Right renal pelvis (tissue), 4 donors: ENCODE results near the gene GIT1. TPM values are rescaled to one million over a fixed set of nuclear protein-coding genes. Genes with fewer than 3 reads are reported as not detected.

Experiments
- DNase-seq, 4 donors: peaks; one replicate each; pipeline ENCODE4 v3.0.0-alpha.2; 2013; ENCODE audit warnings: low read depth in 4 of 4, low spot score in 3 of 4, missing footprints in 1 of 4
- polyA plus RNA-seq, 4 donors: library from polyadenylated mRNA; unstranded; fragments of 120-200 nt; gene quantifications; one replicate each; pipeline ENCODE4 v1.2.1, GENCODE V29; 2013; ENCODE audit not compliant: insufficient read length in 4 of 4

The GIT1 gene
- polyA plus RNA-seq, 4 donors: 42.0 to 49.8 (median 45.6) TPM

DNA sequence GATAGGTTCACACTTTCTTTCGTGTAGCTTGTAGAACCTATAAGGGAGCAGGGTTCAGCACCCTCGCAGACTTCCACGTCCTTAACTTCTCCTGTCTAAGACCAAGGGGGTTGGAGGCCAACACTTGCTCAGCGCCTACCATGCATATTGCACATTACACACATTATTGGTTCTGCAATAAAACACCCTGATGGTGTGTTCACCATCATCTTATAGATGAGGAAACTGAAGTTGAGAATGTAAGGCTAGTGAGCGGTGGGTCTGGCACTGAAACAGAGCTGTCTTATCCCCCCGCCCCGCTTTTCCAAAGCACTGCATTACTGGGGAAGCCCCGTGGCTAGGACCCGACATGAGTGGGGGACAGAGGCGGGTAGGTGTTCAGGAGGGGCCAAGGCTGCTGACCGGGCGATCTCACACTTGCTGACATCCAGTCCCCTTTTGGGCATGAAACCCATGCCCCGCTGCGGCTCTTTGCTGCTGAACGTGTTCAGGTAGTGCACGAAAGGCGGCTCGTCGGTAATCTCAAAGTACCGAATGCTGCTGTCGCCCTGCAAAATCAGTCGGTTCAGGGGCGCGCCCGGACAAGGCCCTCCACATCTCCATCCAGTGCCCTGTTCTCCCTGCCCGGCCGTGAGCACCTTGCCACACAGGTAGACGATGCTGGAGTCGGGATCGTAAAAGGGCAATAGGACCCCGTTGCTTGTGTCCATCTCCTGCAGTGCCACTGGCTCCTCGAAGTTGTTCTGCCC, 27.0 kb upstream of the GIT1 start:
- no peak for DNase-seq

- peak in 2 of 4 donors; percentile 71 to 73 for DNase-seq
Observed at GRCh38 chr17:29615492-29616299, 26.2 kb upstream of the GIT1 start.

DNA sequence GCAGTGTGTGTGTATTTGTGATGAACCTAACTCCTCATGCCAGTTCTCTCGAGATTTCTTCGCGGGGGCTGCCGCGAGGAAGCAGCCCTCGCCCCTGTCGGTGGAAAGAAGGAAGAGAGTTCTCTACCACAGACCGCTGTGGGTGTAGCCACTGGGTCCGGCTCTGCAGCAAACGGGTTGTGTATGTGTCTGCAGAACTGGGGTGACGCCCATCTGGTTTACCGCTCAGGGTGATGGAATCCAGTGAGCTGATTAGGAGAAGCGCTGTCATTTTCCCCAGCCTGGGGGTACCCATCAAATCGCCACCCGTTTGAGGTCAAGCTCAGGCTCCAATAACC, 25.6 kb upstream of the GIT1 start:
- no peak for DNase-seq

DNA sequence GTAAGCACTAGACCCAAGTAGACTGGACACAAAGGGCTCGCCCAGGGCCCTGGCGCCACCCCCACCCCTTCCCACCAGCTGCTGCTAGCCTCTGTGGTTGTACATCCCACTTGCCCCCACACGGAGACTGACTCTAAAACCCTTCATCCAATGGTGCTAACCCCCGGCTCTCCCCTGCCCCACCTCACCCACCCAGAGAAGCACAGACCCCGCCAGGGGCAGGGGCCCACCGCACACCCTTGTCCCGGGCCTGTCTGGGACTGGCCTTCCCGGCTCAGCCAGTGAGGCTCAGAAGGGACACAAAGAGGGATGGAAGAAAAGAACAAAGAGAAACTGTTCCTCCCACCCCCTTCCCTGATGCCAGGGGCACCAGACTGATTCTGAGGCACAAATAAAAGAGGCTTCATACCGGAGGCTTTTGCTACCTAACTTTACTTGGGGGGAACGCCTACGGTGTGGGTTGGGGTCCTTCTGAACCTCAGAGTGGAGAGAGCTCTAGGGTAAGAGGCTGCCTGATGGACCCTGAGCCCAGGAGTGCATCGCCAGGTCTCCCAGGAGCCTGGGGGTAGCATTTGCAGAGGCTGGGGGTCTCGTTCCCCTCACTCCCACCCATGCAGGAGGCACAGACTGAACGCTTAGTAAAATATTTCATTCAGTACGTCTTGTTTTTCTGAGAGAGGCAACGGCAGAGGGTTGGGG, 25.1 kb upstream of the GIT1 start:
- DNase-seq: no peak

DNA sequence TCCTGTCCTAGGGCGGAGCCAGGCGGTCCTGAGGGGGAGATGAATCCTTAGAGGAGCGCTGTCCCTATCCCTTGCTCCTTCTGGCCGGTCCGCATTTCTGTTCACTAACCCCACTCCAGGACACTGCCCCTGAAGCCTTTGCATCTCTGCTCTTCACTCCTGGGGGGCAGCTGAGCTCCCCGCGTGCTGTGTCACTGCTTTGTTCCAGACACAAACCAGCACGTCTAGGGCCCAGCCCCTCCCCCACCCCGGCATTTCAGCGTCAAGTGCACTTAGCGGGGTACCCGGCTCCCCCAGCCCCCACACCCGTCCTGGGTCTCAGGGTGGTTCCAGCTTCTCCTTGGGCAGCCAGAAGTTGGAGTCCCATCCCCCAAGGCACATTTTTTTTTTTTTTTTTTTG, 24.4 kb upstream of the GIT1 start:
- DNase-seq: no peak

GRCh38 chr17:29613352-29613837, 23.9 kb upstream of the GIT1 start:
- DNase-seq: peak; percentile 79 to 90 (median 82)

DNA sequence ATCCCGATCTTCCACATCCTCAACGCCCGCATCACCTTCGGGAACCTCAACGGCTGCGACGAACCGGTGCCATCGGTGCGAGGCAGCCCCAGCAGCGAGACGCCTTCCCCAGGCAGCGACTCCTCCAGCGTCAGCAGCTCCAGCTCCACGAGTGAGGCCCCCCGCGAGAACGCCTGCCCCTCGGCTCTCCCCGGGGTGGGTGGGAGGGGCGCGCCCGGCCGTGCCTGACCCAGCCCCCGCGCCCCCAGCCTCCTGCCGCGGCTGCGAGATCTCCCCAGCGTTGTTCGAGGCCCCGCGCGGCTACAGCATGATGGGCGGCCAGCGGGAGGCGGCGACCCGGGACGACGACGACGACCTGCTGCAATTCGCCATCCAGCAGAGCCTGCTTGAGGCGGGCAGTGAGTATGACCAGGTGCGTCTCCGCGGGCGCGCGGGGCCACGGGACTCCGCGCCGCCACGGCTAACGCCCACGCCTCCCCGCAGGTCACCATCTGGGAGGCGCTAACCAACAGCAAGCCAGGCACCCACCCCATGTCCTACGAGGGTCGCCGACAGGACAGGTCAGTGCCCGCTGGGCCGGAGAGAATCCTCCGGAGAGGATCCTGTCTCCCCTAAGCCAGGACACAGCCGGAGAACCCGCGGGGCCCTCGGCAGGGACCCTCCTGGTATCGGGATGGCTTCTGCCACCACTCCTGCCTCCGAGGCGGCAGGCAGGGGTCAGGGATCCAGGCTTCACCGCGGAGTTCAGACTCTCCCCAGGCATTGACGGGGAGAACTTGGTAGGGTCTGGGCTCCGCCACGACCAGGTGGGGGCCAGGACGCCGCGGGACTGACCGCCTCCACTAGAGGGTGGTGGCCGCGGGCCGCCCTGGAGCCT, 23.2 kb upstream of the GIT1 start:
- DNase-seq: no peak

GRCh38 chr17:29612094-29612403, 22.6 kb upstream of the GIT1 start:
- no peak for DNase-seq

DNA sequence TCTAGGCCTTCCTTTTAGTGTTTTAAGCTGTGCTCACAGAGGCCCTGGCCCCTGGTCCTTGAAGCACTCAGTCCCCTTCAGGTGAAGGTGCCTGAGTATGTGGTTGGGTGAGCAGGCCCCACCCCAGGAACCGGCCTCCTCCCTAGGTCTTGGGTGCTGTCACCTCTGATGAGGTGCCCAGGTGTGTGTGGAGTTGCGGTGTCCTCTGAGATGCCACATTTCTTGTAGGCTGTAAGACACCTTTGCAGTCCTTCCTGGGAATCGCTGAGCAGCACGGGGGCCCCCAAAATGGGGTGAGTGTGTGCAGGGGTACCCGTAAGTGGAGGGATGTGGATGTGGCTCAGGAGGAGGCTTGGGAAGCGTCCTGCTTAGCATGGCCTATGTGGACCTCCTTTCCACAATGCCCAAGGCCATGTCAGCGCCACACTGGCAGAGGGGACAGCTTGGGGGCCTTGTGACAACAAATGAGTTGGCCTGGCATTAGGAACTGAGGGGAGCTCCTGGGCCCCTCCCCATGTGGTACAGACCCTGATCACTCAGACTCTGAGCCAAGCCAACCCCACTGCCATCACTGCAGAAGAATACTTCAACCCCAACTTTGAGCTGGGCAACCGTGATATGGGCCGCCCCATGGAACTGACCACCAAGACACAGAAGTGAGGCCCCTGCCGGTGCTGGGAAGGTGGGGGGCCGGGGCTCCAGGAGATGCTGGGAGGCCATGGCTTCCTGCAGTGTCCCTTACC, 22.1 kb upstream of the GIT1 start:
- DNase-seq: no peak

- DNase-seq: no peak
Observed at GRCh38 chr17:29610395-29610794, 20.9 kb upstream of the GIT1 start.

DNA sequence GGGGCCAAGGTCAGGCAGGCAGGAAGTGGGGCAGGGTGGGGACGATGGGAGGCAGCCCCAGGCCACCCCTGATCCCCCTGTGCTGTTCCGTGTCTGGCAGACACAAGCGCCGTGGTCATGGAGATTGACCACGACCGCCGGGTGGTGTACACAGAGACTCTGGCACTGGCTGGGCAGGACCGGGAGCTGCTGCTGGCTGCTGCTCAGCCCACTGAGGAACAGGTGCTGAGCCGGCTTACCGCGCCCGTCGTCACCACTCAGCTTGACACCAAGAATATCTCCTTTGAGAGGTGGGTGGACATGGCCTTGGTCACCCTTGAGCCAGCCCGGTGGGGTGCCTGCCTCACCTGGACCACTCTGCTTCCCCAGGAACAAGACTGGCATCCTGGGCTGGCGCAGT, 19.5 kb upstream of the GIT1 start:
- DNase-seq: no peak

GRCh38 chr17:29607557-29608195, 18.2 kb upstream of the GIT1 start:
- DNase-seq: no peak

- no peak for DNase-seq
Observed at GRCh38 chr17:29603109-29603674, 13.7 kb upstream of the GIT1 start.

- no peak for DNase-seq
Observed at GRCh38 chr17:29597361-29598172, 8.1 kb upstream of the GIT1 start.

GRCh38 chr17:29596811-29597210, 7.4 kb upstream of the GIT1 start:
- no peak for DNase-seq

- DNase-seq: no peak
Observed at GRCh38 chr17:29595943-29596774, 6.7 kb upstream of the GIT1 start.
